Ramos (cell line): ENCODE measurements around the gene CPEB4.

Experiments
- in situ Hi-C: fragments of 300-500 bp; cut with MboI; formaldehyde crosslinking; loops from one replicate; pipeline ENCODE4 v1.14.3; 2022; ENCODE audit warnings: low sequenced_read_pairs; ENCODE audit not compliant: unreplicated experiment

The CPEB4 gene

DNA sequence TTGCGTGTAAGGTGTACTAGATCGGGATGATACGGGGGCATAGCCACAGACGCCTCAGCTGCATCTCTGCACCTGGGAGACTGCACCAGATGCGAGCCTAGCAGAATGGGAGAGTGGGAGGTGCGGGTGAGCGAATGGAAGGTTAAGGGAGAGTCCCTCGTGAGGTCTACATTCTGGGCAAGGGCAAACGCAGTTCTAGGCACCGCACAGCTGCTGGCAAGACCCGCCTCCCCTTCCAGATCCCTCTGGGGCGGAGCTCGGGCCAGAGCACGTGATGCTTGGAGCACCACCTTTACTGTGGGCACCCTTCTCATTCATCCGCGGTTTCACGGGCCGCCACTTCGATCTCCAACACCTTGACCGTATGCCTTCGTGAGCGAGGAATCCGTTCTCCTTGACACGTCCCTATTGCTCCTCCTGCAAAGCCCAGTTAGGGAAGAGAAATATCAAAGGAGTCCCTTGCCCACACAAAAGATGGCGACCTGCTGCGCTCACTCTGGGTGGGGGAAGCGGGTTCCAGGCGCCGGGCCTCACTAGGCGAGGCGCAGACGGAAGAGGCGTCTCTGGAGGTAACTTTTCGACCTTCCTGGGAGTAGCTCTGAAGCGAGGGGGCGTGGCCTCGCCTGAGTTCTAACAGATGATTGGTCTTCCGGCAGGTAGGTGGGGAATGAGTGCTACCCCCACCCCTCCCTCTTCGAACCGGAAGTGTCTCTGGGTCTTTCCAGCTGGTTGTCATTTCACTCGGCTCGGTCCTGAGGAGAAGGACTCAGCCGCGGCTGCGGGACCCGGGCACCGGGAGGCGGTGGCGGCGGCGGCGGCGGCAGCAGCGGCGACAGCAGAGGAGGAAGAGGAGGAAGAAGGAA is at the start of gene CPEB4:
TSS of gene CPEB4 (plus strand) at position 740 of the 863 bp plus-strand sequence. CDS start 1,385 bp downstream, outside the sequence.
- in situ Hi-C loops, result no loop called here

DNA sequence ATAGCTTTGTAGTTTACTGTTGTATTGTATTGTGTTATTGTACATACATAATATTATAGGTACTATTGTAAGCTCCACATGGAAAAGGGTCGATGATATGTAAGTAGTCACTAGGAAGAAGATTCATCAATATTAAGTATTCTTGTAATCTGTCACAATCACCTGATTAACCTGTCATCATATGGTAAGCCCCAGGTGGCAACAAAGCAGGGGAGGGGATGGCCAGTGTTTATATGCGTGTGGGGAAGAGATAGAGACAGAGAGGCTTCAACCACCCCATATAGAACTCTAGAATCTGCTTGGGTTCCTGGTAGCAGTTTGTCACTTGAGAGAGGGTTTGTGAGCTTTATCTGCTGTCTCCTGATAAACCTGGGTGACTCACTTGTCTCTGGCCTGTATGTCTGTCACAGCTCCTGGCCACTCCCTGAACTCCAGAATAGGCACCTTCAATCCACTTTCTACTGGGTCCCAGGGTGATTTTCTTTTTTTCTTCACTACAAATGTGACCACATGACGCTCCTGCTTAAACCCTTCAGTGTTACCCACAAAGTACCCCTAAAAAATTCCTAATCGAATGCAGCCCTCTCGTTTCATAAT is 48.9 kb upstream of the CPEB4 start:
- in situ Hi-C loops, result no loop called here

DNA sequence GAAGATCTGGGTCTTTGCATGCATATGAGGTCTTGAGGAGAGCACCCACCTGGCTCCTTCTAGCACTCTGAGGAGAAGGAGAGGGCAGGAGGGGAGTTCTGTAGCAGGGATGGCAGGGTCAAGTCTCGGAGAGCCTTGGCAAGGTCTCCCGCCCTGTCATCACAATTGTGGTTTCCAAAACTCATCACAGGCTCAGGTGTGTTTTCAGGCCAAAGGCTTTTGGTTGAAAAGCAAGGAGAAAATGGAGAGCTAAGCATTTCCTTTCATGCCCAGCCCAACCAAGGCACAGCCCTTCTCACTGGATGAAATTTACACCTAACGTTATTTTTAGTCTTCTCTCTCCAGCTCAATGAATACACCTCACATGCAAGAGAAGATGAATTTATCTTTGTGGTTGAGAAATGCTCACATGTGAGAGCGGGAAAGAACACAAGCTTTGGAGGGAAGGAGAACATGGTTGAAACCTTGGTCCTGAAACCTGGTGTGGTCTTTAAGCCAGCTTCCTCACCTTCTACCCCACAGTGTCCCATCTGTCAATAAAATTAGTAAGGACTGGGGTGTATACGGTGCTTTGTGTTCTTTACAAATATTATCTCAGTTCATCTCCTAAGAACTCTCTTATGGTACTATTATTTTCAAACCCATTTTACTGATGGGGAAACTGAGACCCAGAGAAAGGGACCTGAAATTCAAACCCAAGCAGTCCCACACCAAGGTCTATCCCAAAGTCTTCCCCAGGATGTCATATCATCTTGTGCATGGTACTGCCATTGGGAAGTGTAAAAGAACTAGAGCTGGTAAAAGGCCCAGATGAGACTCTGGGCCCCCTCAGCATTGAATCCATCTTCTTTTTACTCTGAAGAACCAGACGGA is 47.8 kb upstream of the CPEB4 start:
- in situ Hi-C loops, result no loop called here

DNA sequence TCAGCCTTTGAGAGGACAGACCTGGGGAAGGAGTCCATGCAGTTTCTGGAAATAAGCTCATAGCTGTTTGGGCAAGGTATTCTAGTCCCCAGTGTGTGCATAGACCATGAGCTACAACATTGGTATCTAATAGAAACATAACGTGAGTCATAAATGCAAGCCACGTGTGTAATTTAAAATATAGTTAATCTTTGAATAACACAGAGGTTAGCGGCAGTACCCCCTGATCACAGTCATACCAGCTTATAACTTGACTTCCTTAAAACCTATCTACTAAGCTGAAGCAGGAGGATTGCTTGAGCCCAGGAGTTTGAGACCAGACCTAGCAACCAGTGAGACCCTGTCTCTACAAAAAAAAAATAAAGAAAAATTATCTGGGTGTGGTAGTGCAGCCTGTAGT is 46.4 kb upstream of the CPEB4 start:
- in situ Hi-C loops, result no loop called here

DNA sequence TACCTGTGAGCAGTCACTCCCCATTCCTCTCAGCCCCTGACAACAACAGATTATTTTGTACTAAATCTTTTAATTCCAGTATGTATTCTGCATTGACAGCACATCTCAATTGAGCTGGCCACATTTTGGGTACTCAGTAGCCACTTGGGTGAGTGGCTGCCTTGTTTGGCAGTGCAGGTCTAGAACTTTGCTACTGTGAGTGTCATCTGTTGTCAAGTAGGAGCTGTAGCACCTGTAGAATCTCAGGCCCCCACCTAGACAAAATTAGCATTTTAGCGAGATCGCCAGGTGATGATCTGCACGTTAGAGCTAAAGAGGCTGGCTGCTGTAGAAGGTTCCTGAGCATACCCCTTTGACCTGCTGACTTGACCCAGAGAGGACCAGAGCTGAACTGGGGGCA is 44.4 kb upstream of the CPEB4 start:
- in situ Hi-C loops, result no loop called here

DNA sequence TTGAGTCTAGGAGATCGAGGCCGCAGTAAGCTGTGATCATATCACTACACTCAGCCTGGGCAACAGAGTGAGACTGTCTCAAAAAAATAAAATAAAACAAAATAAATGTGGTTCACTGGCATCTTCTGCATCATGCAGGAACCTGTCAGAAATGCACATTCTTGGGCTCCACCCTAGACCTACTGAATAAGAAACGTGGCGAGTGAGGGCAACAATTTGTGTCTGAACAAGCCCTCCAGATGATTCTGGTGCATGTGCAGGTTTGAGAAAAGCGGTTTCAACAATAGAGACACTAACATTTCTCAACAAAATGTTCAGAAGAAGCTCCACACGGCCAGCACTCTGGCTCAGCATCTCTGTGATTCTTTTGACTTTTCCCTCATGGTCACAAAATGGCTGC is 42.8 kb upstream of the CPEB4 start:
- in situ Hi-C loops, result no loop called here

DNA sequence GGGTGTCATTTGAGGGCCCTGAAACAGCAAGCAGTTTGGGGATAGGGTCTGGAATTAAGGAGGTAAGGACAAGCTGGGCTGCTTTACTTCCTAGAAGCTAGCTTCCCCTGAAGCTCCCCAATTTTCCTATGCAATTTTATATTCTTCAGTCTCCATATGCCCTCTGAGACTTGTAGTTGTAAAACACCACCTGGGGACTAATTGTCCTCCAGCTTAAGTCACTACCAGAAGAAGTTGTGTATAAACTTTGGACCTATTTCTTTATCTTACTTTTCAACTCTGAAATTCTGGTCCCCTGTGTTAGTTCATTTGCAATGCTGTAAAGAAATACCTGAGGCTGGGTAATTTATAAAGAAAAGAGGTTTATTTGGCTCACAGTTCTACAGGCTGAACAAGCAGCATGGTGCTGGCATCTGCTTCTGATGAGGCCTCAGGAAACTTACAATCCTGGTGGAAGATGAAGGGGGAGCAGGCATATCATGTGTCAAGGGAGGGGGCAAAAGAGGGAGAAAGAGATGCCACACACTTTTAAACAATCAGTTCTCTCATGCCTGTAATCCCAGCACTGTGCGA is 41.1 kb upstream of the CPEB4 start:
- in situ Hi-C loops, result no loop called here

DNA sequence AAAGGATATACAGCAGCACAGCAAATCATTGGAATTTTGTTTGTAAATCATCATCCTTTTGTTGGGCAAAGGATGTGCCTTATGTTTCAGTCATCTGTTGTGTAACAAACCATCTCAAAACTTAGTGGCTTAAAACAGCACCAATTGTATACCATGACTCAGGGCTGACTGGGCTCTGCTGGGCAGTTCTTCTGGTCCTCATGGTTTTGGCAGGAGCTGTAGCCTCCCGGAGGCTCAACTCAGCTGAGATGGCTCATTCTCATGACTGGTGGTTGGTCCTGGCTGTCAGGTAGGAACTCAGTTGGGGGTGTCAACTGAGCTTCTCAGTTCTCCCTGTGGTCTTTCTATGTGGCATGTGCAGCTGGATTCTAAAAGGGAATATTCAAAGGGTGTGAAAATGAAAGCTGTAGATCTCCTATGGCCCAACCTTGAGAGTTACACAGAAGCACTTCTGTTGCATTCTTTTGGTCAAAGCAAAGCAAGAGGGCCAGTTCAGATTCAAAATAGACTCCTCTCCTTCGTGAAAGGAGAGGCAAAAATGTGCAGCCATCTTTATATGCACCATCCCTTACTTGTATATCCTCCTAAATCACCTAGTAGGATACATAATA is 39.1 kb upstream of the CPEB4 start:
- in situ Hi-C loops, result no loop called here

DNA sequence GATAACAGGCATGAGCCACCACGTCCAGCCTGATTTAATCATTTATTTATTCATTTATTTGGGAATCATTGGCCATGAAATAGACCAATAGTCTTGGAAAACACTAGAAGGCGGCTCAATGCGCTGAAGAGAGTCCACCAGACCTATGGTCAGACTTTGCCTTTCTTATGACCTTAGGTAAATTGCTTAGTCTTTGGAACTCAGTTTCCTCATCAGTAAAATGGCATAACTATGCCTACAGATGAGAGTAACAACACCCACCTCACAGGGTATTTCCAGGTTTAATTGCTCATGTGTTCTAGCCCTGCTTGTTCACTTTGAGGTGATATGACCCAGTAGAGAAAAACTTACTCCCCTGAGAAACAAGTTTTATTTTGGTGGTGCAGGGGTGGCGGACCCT is 38.2 kb upstream of the CPEB4 start:
- in situ Hi-C loops, result no loop called here

DNA sequence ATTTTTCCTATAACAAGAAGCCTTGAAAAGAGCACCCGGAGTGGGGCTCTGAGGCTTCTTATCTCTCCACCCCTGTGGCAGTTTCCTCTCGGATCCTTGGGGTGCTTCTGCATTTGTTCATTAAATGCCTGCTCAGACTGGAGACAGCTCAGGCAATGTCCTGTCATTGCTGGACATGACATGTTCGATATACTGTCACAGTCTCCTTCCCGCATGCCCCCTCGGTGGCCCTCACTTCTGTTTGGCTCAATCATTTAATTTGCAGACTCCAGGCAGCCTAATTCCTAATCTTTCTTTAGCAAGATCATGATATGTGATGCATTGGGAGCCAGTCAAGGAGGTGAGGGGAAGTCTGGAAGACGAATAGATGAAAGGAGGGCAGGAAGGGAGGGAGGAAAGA is 37.5 kb upstream of the CPEB4 start:
- in situ Hi-C loops, result no loop called here

DNA sequence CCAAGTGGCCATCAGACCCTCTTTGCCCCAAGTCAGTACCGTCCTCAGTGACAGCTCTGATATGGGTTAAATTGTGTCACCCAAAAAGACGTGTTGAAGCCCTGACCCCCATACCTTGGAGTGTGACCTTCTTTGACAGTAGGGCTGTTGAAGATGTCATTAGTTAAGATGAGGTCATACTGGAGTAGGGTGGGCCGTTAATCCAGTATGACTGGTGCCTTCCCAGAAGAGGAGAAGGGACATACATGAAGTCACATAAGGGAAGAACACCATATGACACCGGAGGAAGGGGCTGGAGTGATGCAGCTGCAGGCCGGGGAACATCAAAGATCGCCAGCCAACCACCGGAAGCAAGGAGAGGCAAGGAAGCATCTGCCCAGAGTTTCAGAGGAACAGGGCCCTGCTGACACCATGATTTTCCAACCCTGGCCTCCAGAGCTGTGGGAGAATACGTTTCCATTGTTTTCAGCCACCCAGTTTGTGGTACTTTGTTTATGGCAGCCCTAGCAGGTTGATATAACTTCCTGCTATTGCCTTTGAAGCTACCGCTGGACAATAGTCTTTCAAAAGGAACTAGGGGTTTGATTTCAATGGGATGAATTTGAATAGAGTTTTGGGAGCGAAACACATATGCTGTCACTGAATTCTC is 36.4 kb upstream of the CPEB4 start:
- in situ Hi-C loops, result no loop called here

DNA sequence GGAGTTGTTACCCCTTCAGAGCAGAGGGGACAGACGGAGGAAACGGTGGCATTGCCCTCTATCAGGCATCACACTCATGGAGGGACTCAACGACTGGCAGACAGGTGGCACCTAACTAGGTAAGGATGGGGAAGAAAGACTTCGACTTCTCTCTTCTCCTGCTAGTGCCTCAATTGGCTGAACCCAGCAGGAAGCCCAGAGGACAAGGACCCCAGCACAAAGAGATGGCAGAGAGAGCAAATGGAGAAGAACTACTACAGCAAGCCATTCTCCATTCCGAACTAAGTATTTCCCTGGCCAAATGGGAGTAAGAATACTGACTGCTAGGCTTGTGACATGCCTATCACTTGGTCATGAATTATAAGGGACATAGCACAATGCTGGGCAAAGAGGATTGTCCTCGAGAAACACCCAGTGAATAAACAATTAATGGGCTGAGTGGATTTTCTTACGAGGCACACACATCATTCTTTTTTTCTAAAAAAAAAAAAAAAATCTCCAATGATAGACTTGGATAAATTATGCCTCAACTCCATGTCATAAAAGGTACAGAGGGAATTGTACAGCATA is 35.3 kb upstream of the CPEB4 start:
- in situ Hi-C loops, result no loop called here

DNA sequence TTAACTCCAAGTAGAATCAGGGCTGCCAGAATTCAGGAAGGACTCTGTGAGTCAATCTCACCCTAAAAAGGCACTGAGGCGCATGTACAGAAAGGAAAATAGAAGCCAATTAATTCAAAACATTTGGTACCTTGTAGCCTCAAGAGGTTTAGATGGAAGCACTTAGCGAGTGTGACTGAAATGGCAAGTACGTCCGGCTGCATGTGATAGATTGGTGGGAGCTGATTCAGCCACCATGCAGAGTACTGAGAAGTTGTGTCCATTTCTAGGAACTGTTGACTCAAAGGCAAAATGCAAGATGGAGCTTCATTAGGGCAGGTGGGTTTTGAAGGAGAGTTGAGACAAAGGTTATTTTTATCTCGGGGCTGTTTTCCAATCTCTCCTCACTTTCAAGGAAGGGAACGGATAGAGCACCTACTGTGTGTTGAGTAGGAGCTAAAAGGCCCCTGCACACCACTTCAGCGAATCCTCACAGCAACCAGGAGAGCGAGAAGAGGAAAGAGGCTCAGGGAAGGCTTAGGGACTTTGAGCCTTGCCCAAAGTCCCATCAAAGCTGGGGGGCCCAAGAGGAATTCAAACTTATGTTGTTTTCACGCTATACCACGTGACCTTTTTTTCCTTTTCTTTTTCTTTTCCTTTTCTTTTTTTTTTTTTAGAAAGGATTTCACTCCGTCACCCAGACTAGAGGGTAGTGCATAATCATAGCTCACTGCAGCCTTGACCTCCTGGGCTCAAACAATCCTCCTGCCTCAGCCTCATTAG is 34.6 kb upstream of the CPEB4 start:
- in situ Hi-C loops, result no loop called here

DNA sequence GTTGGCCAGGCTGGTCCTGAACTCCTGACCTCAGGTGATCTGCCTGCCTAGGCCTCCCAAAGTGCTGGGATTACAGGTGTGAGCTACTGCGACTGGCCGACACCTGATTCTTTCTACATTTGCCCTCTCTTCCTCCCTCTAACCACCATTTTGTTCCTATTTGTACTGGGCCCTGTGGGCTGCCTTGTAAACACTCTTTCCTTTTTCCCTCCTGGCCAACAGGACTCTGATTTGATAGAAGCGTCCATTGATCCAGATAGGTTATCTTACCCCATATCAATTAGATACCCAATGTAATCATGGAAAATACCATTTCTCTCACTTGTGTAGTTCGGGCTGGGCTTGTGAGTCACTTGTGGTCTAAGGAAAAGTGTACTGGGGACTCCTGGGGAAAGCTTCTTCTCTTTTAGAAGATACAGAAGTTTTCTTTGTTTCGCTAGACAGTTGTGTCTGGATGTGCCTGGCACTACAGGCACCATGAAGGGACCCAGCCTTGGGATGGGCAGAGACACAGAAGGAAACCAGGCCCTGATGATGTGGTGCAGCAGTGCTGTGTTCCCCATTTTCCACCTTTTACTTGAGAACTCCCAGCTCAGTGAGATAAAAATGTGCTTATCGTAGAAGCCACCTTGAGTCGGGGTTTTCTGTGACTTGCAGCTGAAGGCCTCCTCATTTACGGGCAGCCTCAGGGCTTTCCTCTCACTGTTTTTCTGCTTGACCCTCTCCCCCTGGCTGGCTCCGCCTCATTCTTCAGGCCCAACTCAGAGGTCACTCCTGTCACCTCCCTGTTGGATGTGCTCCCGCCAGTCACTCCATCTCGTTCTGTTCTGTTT is 32.8 kb upstream of the CPEB4 start:
- in situ Hi-C loops, result no loop called here

DNA sequence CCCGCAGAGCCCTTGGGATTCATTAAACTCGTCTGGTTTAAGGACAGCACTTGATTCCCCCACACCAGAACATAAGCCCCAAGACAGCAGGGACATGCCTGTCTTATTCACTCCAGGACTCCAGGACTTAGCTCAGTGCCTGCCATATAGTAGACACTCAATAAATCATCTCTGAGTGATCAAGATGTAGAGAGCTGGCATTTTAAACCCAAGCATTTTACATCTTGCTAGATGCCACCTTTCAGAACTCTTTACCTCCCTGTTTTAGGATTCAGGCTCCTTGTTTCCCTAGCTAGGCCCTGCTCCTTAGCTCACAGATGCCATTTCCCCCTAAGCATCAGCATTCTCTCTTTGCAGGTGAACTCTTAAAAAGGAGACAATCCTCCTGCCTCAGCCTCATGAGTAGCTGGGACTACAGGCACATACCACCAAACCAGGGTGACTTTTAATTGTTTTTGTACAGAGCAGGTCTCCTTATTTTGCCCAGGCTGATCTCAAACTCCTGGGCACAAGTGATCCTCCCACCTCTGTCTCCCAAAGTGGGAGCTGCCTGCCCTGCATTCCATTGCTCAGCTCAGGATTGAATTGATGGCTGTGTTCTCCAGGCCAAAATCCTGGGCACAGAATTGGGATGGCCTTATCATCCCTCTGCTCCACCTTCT is 32.0 kb upstream of the CPEB4 start:
- in situ Hi-C loops, result no loop called here

DNA sequence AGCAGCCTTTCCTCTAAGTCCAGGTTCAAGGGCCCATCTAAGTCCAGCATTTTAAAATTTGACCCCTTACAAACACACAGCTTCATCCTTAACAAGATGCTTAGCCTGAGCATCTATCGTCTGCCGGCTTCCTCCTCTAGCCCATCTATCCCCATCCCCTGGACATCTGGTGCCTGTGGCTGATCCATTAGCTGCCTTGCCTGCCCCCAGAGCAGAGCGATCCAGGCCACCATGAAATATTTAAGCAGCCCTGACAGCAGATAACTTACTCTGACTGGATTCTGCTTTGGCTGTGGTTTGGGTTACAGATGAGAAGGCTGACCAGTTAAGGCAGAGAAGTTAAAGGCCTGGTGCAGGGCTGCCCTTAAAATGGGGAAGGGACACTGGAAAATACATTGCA is 30.9 kb upstream of the CPEB4 start:
- in situ Hi-C loops, result no loop called here

DNA sequence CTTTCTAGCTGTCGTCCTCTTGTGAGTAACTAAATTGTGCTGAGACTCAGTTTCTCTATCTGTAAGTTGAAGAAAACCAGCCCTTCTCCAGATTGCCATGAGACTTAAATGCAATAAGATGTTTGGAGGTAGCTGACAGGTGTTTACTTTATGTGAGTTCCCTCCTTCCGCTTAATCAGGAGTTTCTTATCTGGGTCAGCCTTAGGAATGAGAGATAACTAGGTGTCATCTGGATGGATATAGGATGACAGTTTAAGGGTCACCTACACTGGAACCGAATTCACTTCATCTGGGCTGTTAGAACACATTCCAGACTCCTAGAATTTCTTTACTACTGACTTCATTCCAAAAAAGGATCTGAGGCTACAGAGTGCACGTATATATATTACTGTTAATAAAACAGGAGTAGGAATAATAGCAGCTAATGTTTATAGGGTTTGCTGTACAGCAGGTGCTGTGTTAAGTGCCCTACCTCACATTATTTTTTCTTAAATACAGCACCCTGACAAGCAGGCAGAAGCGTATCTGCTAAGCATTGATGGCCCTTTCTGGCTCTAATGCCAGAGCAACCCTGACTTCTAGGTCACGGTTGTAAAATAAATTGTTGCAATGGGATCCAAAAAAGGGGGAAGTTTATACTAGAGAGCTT is 30.0 kb upstream of the CPEB4 start:
- in situ Hi-C loops, result no loop called here
